WTC11 (cell line): ENCODE results near the gene ANO8. TPM values are rescaled to one million over a fixed set of nuclear protein-coding genes. Genes with fewer than 3 reads are reported as not detected.
A peak's percentile ranks its signal among the peaks of the same experiment; 100 is the strongest.

ENCODE experiments used
- ATAC-seq: fragments of 200-7000 bp; cut with Tn5 transposase; 2 replicates; pipeline ENCODE4 v1.10.0; 2021; ENCODE audit warnings: mild to moderate bottlenecking, moderate library complexity
- CTCF ChIA-PET: fragments of 300-600 bp; sonication (Branson Sonifier 250); formaldehyde crosslinking; loops from one replicate; lab custom pipeline; 2021; ENCODE audit warnings: antibody characterized with exemption; lab: Charles Lee
- POLR2A ChIA-PET: fragments of 350-600 bp; sonication (Branson Sonifier 250); formaldehyde crosslinking; loops from one replicate; lab custom pipeline; 2021; ENCODE audit warnings: antibody characterized with exemption; lab: Charles Lee
- DNase-seq: peaks from one replicate; pipeline ENCODE4 v3.0.0; 2021; ENCODE audit warnings: low spot score
- H3K27ac Mint-ChIP-seq: 2 replicates; pipeline ENCODE4 v1.8.0; 2021; ENCODE audit warnings: mixed read lengths
- H3K27me3 Mint-ChIP-seq: 2 replicates; pipeline ENCODE4 v1.8.0; 2021; ENCODE audit warnings: low read depth, mild to moderate bottlenecking, moderate library complexity, mixed read lengths
- H3K36me3 Mint-ChIP-seq: 2 replicates; pipeline ENCODE4 v1.8.0; 2021; ENCODE audit warnings: mixed read lengths
- H3K4me1 Mint-ChIP-seq: 2 replicates; pipeline ENCODE4 v1.8.0; 2022; ENCODE audit warnings: mixed read lengths
- H3K4me3 Mint-ChIP-seq: 2 replicates; pipeline ENCODE4 v1.8.0; 2021; ENCODE audit warnings: mild to moderate bottlenecking, moderate library complexity, mixed read lengths
- H3K9me3 Mint-ChIP-seq: 2 replicates; pipeline ENCODE4 v1.8.0; 2021; ENCODE audit warnings: mixed read lengths
- ATF1 ChIP-seq: sonication (generic); formaldehyde crosslinking; IDR thresholded peaks from 2 replicates; pipeline ENCODE4 v1.8.1; 2023; ENCODE audit warnings: mild to moderate bottlenecking, moderate library complexity, missing genetic modification reagents
- CREM ChIP-seq: sonication (generic); formaldehyde crosslinking; IDR thresholded peaks from 2 replicates; pipeline ENCODE4 v1.8.1; 2022; ENCODE audit warnings: mild to moderate bottlenecking, missing genetic modification reagents, moderate library complexity
- ELF4 ChIP-seq: sonication (generic); formaldehyde crosslinking; IDR thresholded peaks from 2 replicates; pipeline ENCODE4 v1.8.1; 2022; ENCODE audit warnings: low read depth, mild to moderate bottlenecking, moderate library complexity, missing genetic modification reagents
- MXD4 ChIP-seq: fragments of 250-450 bp; sonication (Bioruptor Pico); IDR thresholded peaks from 2 replicates; pipeline ENCODE4 v1.8.0; 2021; ENCODE audit warnings: mild to moderate bottlenecking, moderate library complexity, borderline replicate concordance
- NR3C1 ChIP-seq: sonication (generic); formaldehyde crosslinking; conservative IDR thresholded peaks from 2 replicates; pipeline ENCODE4 v1.8.1; 2023; ENCODE audit warnings: low read depth, mild to moderate bottlenecking, missing genetic modification reagents
- PRRX2 ChIP-seq: fragments of 250-450 bp; sonication (Bioruptor Pico); IDR thresholded peaks from 2 replicates; pipeline ENCODE4 v1.8.0; 2021; ENCODE audit warnings: mild to moderate bottlenecking
- SP1 ChIP-seq: sonication (generic); formaldehyde crosslinking; conservative IDR thresholded peaks from 2 replicates; pipeline ENCODE4 v1.8.1; 2022; ENCODE audit warnings: missing genetic modification reagents
- TP53 ChIP-seq: sonication (generic); formaldehyde crosslinking; IDR thresholded peaks from 2 replicates; pipeline ENCODE4 v1.8.1; 2023; ENCODE audit warnings: mild to moderate bottlenecking, missing genetic modification reagents
- ZNF121 ChIP-seq: sonication (generic); formaldehyde crosslinking; IDR thresholded peaks from 2 replicates; pipeline ENCODE4 v1.8.0; 2023; ENCODE audit warnings: missing genetic modification reagents
- ZNF138 ChIP-seq: sonication (generic); formaldehyde crosslinking; conservative IDR thresholded peaks from 2 replicates; pipeline ENCODE4 v1.8.1; 2022; ENCODE audit warnings: mild to moderate bottlenecking, moderate library complexity, missing genetic modification reagents
- ZNF232 ChIP-seq: sonication (generic); formaldehyde crosslinking; IDR thresholded peaks from 2 replicates; pipeline ENCODE4 v1.8.0; 2022; ENCODE audit warnings: mild to moderate bottlenecking, missing genetic modification reagents
- ZNF317 ChIP-seq: sonication (generic); formaldehyde crosslinking; IDR thresholded peaks from 2 replicates; pipeline ENCODE4 v1.8.1; 2023; ENCODE audit warnings: low read depth, mild to moderate bottlenecking, moderate library complexity, missing genetic modification reagents, borderline replicate concordance
- ZNF423 ChIP-seq: fragments of 250-450 bp; sonication (Bioruptor Pico); IDR thresholded peaks from 2 replicates; pipeline ENCODE4 v2.1.2; 2022; ENCODE audit warnings: mild to moderate bottlenecking, moderate library complexity
- total RNA-seq: library from RNA; stranded (reverse); gene quantifications from 3 replicates; pipeline ENCODE4 v1.2.3, GENCODE V29; 2021
- TF ChIP-seq, protein P1 (sequence below): fragments of 250-450 bp; sonication (Bioruptor Pico); IDR thresholded peaks from 2 replicates; pipeline ENCODE4 v1.8.0; 2021; ENCODE audit warnings: mild to moderate bottlenecking
- TF ChIP-seq, protein P2 (sequence below): sonication (generic); formaldehyde crosslinking; IDR thresholded peaks from 2 replicates; pipeline ENCODE4 v1.8.1; 2023; ENCODE audit warnings: mild to moderate bottlenecking, moderate library complexity, missing genetic modification reagents
- TF ChIP-seq, protein P3 (sequence below): fragments of 250-450 bp; sonication (Bioruptor Pico); IDR thresholded peaks from 2 replicates; pipeline ENCODE4 v1.9.0; 2021; ENCODE audit warnings: mild to moderate bottlenecking
- TF ChIP-seq, protein P4 (sequence below): sonication (generic); formaldehyde crosslinking; IDR thresholded peaks from 2 replicates; pipeline ENCODE4 v1.8.1; 2023; ENCODE audit warnings: mild to moderate bottlenecking, missing genetic modification reagents, borderline replicate concordance
- TF ChIP-seq, protein P5 (sequence below): sonication (generic); formaldehyde crosslinking; IDR thresholded peaks from 2 replicates; pipeline ENCODE4 v1.8.0; 2022; ENCODE audit warnings: mild to moderate bottlenecking, missing genetic modification reagents
- TF ChIP-seq, protein P6 (sequence below): sonication (generic); formaldehyde crosslinking; IDR thresholded peaks from 2 replicates; pipeline ENCODE4 v1.8.1; 2022; ENCODE audit warnings: missing genetic modification reagents, borderline replicate concordance

The ANO8 gene
- total RNA-seq, 1 experiment from 2014 or later: 32.6 TPM

DNA sequence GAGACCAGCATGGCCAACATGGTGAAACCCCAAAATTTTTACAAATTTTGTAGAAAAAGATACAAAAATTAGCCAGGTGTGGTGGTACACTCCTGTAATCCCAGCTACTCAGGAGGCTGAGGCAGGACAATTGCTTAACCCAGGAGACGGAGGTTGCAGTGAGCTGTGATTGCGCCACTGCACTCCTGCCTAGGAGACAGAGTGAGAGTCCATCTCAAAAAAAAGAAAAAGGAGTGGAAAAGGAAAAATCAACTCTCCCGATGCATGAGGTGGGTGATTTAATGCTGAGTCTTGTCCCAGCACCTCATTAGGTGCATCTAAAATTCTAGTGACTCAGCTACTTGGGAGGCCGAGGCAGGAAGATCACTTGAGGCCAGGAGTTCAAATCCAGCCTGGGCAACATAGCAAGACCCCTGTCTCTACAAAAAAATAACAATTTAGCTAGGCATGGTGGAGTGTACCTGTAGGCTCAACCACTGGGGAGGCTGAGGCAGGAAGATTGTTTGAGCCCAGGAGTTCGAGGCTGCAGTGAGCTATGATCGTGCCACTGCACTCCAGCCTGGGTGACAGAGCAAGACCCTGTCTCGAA, 22.5 kb upstream of the ANO8 start:
- TF ChIP-seq ZNF121 (CRISPR knock-in tag): peak; percentile 80
- TF ChIP-seq ZNF423 (CRISPR knock-in tag): no peak
- no peaks in the 10 kb centered on the region for H3K9me3 Mint-ChIP-seq
- no peak overlapping the region for H3K4me3 Mint-ChIP-seq
- no peak overlapping the region for H3K27ac Mint-ChIP-seq
- no peak for ATAC-seq
- H3K27me3 Mint-ChIP-seq: no peaks in the 10 kb centered on the region; the same call in 1 of the 2 replicates
- H3K36me3 Mint-ChIP-seq: no peaks in the 10 kb centered on the region
- CTCF ChIA-PET: interaction anchor here (3.2 kb wide), 1 partner anchor 29 kb away, joined by 12 read pairs; no protein-coding TSS in a partner anchor
- DNase-seq: no peak
- POLR2A ChIA-PET: interaction anchor here (0.5 to 1.3 kb wide), 2 partner anchors 8 to 1200 kb away, joined by 3 to 4 read pairs; no protein-coding TSS in a partner anchor
- H3K4me1 Mint-ChIP-seq: peaks cover 5% of the 10 kb centered on the region; the same call in 1 of the 2 replicates

DNA sequence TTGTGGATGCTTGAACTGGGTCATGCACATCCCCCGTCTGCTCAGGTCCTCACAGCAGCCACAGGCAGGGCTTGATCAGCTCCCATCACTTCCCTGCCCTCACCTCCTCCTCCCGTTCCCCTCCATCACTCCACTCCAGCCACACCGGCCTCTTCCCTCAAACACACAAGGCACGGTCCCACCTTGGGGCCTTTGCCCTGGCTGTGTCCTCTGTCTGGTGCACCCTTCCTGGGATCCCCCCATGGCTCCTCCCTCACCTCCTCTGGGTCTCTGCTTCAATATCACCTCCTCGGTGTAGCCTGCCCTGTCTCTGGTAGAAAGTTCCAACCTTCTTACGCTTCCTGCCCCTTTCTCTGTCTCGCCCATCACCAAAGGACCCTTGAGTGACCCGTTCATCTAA, 18.7 kb upstream of the ANO8 start:
- DNase-seq (no peak), ATAC-seq (no peak)
- POLR2A ChIA-PET: no interaction called here
- H3K4me3 Mint-ChIP-seq: no peak overlapping the region
- TF ChIP-seq ZNF317 (CRISPR knock-in tag): no peak
- no peak for TF ChIP-seq CREM (CRISPR knock-in tag)
- TF ChIP-seq, protein P1, sequence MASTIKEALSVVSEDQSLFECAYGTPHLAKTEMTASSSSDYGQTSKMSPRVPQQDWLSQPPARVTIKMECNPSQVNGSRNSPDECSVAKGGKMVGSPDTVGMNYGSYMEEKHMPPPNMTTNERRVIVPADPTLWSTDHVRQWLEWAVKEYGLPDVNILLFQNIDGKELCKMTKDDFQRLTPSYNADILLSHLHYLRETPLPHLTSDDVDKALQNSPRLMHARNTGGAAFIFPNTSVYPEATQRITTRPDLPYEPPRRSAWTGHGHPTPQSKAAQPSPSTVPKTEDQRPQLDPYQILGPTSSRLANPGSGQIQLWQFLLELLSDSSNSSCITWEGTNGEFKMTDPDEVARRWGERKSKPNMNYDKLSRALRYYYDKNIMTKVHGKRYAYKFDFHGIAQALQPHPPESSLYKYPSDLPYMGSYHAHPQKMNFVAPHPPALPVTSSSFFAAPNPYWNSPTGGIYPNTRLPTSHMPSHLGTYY (CRISPR knock-in tag): no peak
- TF ChIP-seq, protein P2, sequence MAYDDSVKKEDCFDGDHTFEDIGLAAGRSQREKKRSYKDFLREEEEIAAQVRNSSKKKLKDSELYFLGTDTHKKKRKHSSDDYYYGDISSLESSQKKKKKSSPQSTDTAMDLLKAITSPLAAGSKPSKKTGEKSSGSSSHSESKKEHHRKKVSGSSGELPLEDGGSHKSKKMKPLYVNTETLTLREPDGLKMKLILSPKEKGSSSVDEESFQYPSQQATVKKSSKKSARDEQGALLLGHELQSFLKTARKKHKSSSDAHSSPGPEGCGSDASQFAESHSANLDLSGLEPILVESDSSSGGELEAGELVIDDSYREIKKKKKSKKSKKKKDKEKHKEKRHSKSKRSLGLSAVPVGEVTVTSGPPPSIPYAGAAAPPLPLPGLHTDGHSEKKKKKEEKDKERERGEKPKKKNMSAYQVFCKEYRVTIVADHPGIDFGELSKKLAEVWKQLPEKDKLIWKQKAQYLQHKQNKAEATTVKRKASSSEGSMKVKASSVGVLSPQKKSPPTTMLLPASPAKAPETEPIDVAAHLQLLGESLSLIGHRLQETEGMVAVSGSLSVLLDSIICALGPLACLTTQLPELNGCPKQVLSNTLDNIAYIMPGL: no peak
- TF ChIP-seq, protein P3, sequence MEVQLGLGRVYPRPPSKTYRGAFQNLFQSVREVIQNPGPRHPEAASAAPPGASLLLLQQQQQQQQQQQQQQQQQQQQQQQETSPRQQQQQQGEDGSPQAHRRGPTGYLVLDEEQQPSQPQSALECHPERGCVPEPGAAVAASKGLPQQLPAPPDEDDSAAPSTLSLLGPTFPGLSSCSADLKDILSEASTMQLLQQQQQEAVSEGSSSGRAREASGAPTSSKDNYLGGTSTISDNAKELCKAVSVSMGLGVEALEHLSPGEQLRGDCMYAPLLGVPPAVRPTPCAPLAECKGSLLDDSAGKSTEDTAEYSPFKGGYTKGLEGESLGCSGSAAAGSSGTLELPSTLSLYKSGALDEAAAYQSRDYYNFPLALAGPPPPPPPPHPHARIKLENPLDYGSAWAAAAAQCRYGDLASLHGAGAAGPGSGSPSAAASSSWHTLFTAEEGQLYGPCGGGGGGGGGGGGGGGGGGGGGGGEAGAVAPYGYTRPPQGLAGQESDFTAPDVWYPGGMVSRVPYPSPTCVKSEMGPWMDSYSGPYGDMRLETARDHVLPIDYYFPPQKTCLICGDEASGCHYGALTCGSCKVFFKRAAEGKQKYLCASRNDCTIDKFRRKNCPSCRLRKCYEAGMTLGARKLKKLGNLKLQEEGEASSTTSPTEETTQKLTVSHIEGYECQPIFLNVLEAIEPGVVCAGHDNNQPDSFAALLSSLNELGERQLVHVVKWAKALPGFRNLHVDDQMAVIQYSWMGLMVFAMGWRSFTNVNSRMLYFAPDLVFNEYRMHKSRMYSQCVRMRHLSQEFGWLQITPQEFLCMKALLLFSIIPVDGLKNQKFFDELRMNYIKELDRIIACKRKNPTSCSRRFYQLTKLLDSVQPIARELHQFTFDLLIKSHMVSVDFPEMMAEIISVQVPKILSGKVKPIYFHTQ: no peak
- TF ChIP-seq ZNF232 (CRISPR knock-in tag): no peak
- no peak for TF ChIP-seq ATF1 (CRISPR knock-in tag)
- TF ChIP-seq ZNF423 (CRISPR knock-in tag): no peak
- TF ChIP-seq, protein P4, sequence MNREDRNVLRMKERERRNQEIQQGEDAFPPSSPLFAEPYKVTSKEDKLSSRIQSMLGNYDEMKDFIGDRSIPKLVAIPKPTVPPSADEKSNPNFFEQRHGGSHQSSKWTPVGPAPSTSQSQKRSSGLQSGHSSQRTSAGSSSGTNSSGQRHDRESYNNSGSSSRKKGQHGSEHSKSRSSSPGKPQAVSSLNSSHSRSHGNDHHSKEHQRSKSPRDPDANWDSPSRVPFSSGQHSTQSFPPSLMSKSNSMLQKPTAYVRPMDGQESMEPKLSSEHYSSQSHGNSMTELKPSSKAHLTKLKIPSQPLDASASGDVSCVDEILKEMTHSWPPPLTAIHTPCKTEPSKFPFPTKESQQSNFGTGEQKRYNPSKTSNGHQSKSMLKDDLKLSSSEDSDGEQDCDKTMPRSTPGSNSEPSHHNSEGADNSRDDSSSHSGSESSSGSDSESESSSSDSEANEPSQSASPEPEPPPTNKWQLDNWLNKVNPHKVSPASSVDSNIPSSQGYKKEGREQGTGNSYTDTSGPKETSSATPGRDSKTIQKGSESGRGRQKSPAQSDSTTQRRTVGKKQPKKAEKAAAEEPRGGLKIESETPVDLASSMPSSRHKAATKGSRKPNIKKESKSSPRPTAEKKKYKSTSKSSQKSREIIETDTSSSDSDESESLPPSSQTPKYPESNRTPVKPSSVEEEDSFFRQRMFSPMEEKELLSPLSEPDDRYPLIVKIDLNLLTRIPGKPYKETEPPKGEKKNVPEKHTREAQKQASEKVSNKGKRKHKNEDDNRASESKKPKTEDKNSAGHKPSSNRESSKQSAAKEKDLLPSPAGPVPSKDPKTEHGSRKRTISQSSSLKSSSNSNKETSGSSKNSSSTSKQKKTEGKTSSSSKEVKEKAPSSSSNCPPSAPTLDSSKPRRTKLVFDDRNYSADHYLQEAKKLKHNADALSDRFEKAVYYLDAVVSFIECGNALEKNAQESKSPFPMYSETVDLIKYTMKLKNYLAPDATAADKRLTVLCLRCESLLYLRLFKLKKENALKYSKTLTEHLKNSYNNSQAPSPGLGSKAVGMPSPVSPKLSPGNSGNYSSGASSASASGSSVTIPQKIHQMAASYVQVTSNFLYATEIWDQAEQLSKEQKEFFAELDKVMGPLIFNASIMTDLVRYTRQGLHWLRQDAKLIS (CRISPR knock-in tag): no peak
- no peak for TF ChIP-seq TP53
- no peak for TF ChIP-seq ZNF138 (CRISPR knock-in tag)
- TF ChIP-seq, protein P5, sequence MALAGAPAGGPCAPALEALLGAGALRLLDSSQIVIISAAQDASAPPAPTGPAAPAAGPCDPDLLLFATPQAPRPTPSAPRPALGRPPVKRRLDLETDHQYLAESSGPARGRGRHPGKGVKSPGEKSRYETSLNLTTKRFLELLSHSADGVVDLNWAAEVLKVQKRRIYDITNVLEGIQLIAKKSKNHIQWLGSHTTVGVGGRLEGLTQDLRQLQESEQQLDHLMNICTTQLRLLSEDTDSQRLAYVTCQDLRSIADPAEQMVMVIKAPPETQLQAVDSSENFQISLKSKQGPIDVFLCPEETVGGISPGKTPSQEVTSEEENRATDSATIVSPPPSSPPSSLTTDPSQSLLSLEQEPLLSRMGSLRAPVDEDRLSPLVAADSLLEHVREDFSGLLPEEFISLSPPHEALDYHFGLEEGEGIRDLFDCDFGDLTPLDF (CRISPR knock-in tag): no peak
- TF ChIP-seq ELF4: no peak
- TF ChIP-seq, protein P6, sequence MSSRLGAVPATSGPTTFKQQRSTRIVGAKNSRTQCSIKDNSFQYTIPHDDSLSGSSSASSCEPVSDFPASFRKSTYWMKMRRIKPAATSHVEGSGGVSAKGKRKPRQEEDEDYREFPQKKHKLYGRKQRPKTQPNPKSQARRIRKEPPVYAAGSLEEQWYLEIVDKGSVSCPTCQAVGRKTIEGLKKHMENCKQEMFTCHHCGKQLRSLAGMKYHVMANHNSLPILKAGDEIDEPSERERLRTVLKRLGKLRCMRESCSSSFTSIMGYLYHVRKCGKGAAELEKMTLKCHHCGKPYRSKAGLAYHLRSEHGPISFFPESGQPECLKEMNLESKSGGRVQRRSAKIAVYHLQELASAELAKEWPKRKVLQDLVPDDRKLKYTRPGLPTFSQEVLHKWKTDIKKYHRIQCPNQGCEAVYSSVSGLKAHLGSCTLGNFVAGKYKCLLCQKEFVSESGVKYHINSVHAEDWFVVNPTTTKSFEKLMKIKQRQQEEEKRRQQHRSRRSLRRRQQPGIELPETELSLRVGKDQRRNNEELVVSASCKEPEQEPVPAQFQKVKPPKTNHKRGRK (CRISPR knock-in tag): no peak
- TF ChIP-seq MXD4: no peak
- no peak for TF ChIP-seq NR3C1 (CRISPR knock-in tag)
- no peak for TF ChIP-seq SP1 (CRISPR knock-in tag)
- TF ChIP-seq PRRX2: no peak
- TF ChIP-seq, all 79 proteins: peak for 0
- CTCF ChIA-PET: interaction anchor here (1.0 kb wide), 1 partner anchor 19 kb away, joined by 3 read pairs; no protein-coding TSS in a partner anchor
- no peaks in the 10 kb centered on the region for H3K36me3 Mint-ChIP-seq
- peaks cover 16% of the 10 kb centered on the region for H3K4me1 Mint-ChIP-seq
- no peak overlapping the region for H3K27ac Mint-ChIP-seq
- H3K9me3 Mint-ChIP-seq: no peaks in the 10 kb centered on the region
- H3K27me3 Mint-ChIP-seq: peaks cover 3% of the 10 kb centered on the region; the same call in 1 of the 2 replicates
